OCI-LY7 (cell line): ENCODE measurements around the gene MRNIP. TPM values are rescaled to one million over a fixed set of nuclear protein-coding genes. Genes with fewer than 3 reads are reported as not detected.

Experiments
- BruUV-seq: library from RNA; stranded (reverse); fragments of 400-500 nt; replicated peaks from 2 replicates; lab custom pipeline; 2021; lab: Mats Ljungman, UMichigan
- CTCF ChIA-PET: fragments of 300-600 bp; sonication (Branson Sonifier 250); formaldehyde crosslinking; loops from one replicate; lab custom pipeline; 2022; ENCODE audit warnings: antibody characterized with exemption; ENCODE audit not compliant: unreplicated experiment; lab: Charles Lee
- POLR2A ChIA-PET: fragments of 300-600 bp; sonication (Branson Sonifier 250); formaldehyde crosslinking; loops from one replicate; lab custom pipeline; 2022; ENCODE audit warnings: antibody characterized with exemption; lab: Charles Lee
- DNase-seq: peaks from one replicate; pipeline ENCODE4 v3.0.0-alpha.2; 2015; ENCODE audit warnings: low spot score
- H2AFZ ChIP-seq: fragments of 200-600 bp; sonication (generic), shearing (Covaris generic); 2 replicates; pipeline ENCODE4 v1.6.1; 2014; ENCODE audit warnings: mild to moderate bottlenecking, antibody characterized with exemption, low read length, moderate library complexity
- H3K27ac ChIP-seq: fragments of 200-600 bp; sonication (generic); 2 replicates; pipeline ENCODE4 v1.5.1; 2014; ENCODE audit warnings: mixed run types, low read depth, mild to moderate bottlenecking, moderate library complexity, low read length, inconsistent platforms; ENCODE audit not compliant: poor library complexity, severe bottlenecking
- H3K36me3 ChIP-seq: fragments of 200-600 bp; sonication (generic); 2 replicates; pipeline ENCODE4 v1.6.1; 2014; ENCODE audit warnings: mild to moderate bottlenecking, antibody characterized with exemption, low read length, moderate library complexity, mixed read lengths; ENCODE audit not compliant: insufficient read depth
- H3K4me1 ChIP-seq: fragments of 200-600 bp; sonication (generic); 2 replicates; pipeline ENCODE4 v1.5.1; 2014; ENCODE audit warnings: mild to moderate bottlenecking, low read length; ENCODE audit not compliant: insufficient read depth, poor library complexity, severe bottlenecking
- H3K4me2 ChIP-seq: fragments of 200-600 bp; sonication (generic); 2 replicates; pipeline ENCODE4 v1.6.1; 2014; ENCODE audit warnings: mild to moderate bottlenecking, low read length
- H3K4me3 ChIP-seq: fragments of 200-600 bp; sonication (generic); 2 replicates; pipeline ENCODE4 v1.5.1; 2014; ENCODE audit warnings: mild to moderate bottlenecking, low read depth, low read length; ENCODE audit not compliant: poor library complexity, severe bottlenecking
- H3K79me2 ChIP-seq: fragments of 200-600 bp; sonication (generic); 2 replicates; pipeline ENCODE4 v1.6.1; 2016; ENCODE audit warnings: low read depth, mild to moderate bottlenecking, low read length, moderate library complexity, mixed read lengths; ENCODE audit not compliant: insufficient read depth
- H3K9me2 ChIP-seq: fragments of 200-600 bp; sonication (generic); 2 replicates; pipeline ENCODE4 v1.6.1; 2016; ENCODE audit warnings: mild to moderate bottlenecking, low read length, mixed read lengths; ENCODE audit not compliant: insufficient read depth
- H3K9me3 ChIP-seq: fragments of 200-600 bp; sonication (generic); 2 replicates; pipeline ENCODE4 v1.6.1; 2014; ENCODE audit warnings: mild to moderate bottlenecking, mixed run types, low read length, mixed read lengths
- H4K20me1 ChIP-seq: fragments of 200-600 bp; sonication (generic); 2 replicates; pipeline ENCODE4 v1.6.1; 2014; ENCODE audit warnings: mild to moderate bottlenecking, antibody characterized with exemption, low read length, moderate library complexity, mixed read lengths; ENCODE audit not compliant: insufficient read depth
- CTCF ChIP-seq: fragments of 200-600 bp; sonication (generic); conservative IDR thresholded peaks from 2 replicates; pipeline ENCODE4 v1.5.1; 2014; ENCODE audit warnings: mild to moderate bottlenecking, antibody characterized with exemption, low read length, moderate library complexity, mixed read lengths
- EZH2phosphoT487 ChIP-seq: fragments of 200-600 bp; sonication (generic); IDR thresholded peaks from 2 replicates; pipeline ENCODE4 v1.6.1; 2018; ENCODE audit warnings: low read depth, borderline replicate concordance, mild to moderate bottlenecking, mixed run types, antibody characterized with exemption, low read length, moderate library complexity, mixed read lengths
- intact Hi-C: fragments of 100-400 bp; cut with micrococcal nuclease; formaldehyde crosslinking; loops from one replicate; pipeline ENCODE4 v1.10.0; 2022; ENCODE audit not compliant: unreplicated experiment
- total RNA-seq, 2 experiments: library from RNA; depleted of rRNA in 1 of 2; stranded (reverse); fragments of >200 nt in 1 of 2; shearing (Covaris generic) in 1 of 2; gene quantifications; 2 replicates each; pipeline ENCODE4 v1.2.3, GENCODE V29; 2014 to 2022

MRNIP gene
- total RNA-seq, 2 experiments from 2014 or later: 70.5 to 78.7 TPM

GRCh38 chr5:179900206-179900605 is 41.6 kb upstream of the MRNIP start:
- H3K9me3 ChIP-seq: no peaks in the 10 kb centered on the region
- no peak overlapping the region for H3K4me2 ChIP-seq
- no peak overlapping the region for H3K27ac ChIP-seq
- H3K9me2 ChIP-seq: no peaks in the 10 kb centered on the region
- ChIA-PET CTCF (no interaction called here), POLR2A (no interaction called here)
- 0 out of 2 replicates have a peak, but pooled peaks cover 6% of the 10 kb centered on the region for H3K79me2 ChIP-seq
- no peak for TF ChIP-seq CTCF
- no peak for TF ChIP-seq EZH2phosphoT487
- no peak overlapping the region for H3K4me3 ChIP-seq
- no peak overlapping the region for H2AFZ ChIP-seq
- no TSS peak for BruUV-seq
- H4K20me1 ChIP-seq: no peaks in the 10 kb centered on the region
- intact Hi-C loops: no loop called here
- no peak for DNase-seq
- H3K4me1 ChIP-seq: no peaks in the 10 kb centered on the region
- peaks cover 78% of the 10 kb centered on the region for H3K36me3 ChIP-seq

GRCh38 chr5:179895861-179896260 is 37.2 kb upstream of the MRNIP start:
- Histone ChIP-seq H3K9me3 (no peaks in the 10 kb centered on the region), H3K36me3 (peaks cover 90% of the 10 kb centered on the region), H4K20me1 (no peaks in the 10 kb centered on the region), H3K4me2 (no peak overlapping the region), H3K9me2 (no peaks in the 10 kb centered on the region), H3K4me1 (no peaks in the 10 kb centered on the region), H3K27ac (no peak overlapping the region), H3K4me3 (no peak overlapping the region), H3K79me2 (no peaks in the 10 kb centered on the region), H2AFZ (no peak overlapping the region)
- no peak for DNase-seq
- no TSS peak for BruUV-seq
- ChIA-PET CTCF (no interaction called here), POLR2A (no interaction called here)
- TF ChIP-seq CTCF (no peak), EZH2phosphoT487 (no peak)
- intact Hi-C loops: no loop called here

- H3K36me3 ChIP-seq: peaks cover 94% of the 10 kb centered on the region
- H2AFZ ChIP-seq: no peak overlapping the region
- no peak overlapping the region for H3K4me2 ChIP-seq
- H3K4me1 ChIP-seq: no peaks in the 10 kb centered on the region
- no peak overlapping the region for H3K27ac ChIP-seq
- CTCF ChIA-PET: no interaction called here
- H3K9me3 ChIP-seq: no peaks in the 10 kb centered on the region
- TF ChIP-seq EZH2phosphoT487 (no peak), CTCF (no peak)
- H3K4me3 ChIP-seq: no peak overlapping the region
- H3K9me2 ChIP-seq: no peaks in the 10 kb centered on the region
- intact Hi-C loops: no loop called here
- H3K79me2 ChIP-seq: no peaks in the 10 kb centered on the region
- BruUV-seq: no TSS peak
- POLR2A ChIA-PET: interaction anchor here (1.0 kb wide), 1 partner anchor 19 kb away, joined by 3 read pairs; no protein-coding TSS in a partner anchor
- DNase-seq: no peak
- H4K20me1 ChIP-seq: no peaks in the 10 kb centered on the region
Observed at GRCh38 chr5:179893958-179894895, 35.6 kb upstream of the MRNIP start.
